Gastrocnemius medialis (tissue), 4 donors: Measurements from ENCODE around the gene ANKH.

Source experiments
- POLR2A ChIP-seq, 2 donors: fragments of 450-650 bp; IDR thresholded peaks; one replicate each; pipeline ENCODE4 v1.6.1; 2017; ENCODE audit warnings: antibody characterized with exemption in 2 of 2, mild to moderate bottlenecking in 2 of 2, moderate library complexity in 2 of 2
- TF ChIP-seq, protein P1 (sequence below), 5 experiments: fragments of 450-650 bp in 3 of 5; fragments of 200-600 bp in 2 of 5; sonication (generic) in 2 of 5; IDR thresholded peaks in 4 of 5; conservative IDR thresholded peaks in 1 of 5; 1 replicate in 4 of 5; 2 replicates in 1 of 5; pipeline ENCODE4 v1.5.1; 2016 to 2019; ENCODE audit warnings: antibody characterized with exemption in 5 of 5, mild to moderate bottlenecking in 3 of 5, moderate library complexity in 3 of 5

DNA sequence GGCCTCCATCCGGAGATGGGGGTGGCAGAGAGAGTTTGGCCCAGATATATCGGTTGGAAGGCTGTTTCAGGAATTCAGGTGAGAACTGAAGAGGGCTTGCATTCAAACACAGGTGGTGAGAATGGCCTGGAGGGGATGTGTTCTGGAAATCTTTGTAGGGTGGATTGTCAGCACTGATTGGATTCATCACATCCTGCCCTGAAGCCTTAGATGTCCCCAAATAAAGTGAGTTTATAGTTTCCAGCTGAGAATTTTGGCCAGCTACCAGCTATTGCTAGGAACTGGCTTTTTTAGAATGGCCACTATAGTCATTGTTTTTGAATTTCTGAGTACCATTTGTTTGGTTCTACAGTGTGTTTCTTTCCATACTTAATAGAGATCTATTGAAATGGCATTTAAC, 46.1 kb upstream of the ANKH start:
- TF ChIP-seq POLR2A (IDR thresholded peaks at IDR 0.05), result no peak
- TF ChIP-seq, protein P1, sequence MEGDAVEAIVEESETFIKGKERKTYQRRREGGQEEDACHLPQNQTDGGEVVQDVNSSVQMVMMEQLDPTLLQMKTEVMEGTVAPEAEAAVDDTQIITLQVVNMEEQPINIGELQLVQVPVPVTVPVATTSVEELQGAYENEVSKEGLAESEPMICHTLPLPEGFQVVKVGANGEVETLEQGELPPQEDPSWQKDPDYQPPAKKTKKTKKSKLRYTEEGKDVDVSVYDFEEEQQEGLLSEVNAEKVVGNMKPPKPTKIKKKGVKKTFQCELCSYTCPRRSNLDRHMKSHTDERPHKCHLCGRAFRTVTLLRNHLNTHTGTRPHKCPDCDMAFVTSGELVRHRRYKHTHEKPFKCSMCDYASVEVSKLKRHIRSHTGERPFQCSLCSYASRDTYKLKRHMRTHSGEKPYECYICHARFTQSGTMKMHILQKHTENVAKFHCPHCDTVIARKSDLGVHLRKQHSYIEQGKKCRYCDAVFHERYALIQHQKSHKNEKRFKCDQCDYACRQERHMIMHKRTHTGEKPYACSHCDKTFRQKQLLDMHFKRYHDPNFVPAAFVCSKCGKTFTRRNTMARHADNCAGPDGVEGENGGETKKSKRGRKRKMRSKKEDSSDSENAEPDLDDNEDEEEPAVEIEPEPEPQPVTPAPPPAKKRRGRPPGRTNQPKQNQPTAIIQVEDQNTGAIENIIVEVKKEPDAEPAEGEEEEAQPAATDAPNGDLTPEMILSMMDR (IDR thresholded peaks at IDR 0.05 in 4 of 5, conservative IDR thresholded peaks at IDR 0.05 in 1 of 5), result no peak
